DND-41 (cell line): ENCODE results near the gene GPRC5B.
A peak's percentile ranks its signal among the peaks of the same experiment; 100 is the strongest.

Source experiments
- ATAC-seq: fragments of 200-7000 bp; cut with Tn5 transposase; 3 replicates; pipeline ENCODE4 v1.9.1; 2021; ENCODE audit warnings: low read depth; ENCODE audit not compliant: insufficient read depth
- DNase-seq: peaks from one replicate; pipeline ENCODE4 v3.0.0-alpha.2; 2020
- H2AFZ ChIP-seq: 2 replicates; pipeline ENCODE4 v1.6.0; 2012; ENCODE audit warnings: low read depth, low read length
- H3K27ac ChIP-seq: 2 replicates; pipeline ENCODE4 v1.5.1; 2012; ENCODE audit warnings: low read length, inconsistent platforms
- H3K27me3 ChIP-seq: fragments of 200-600 bp; sonication (generic); 2 replicates; pipeline ENCODE4 v1.6.0; 2012; ENCODE audit warnings: low read length, mild to moderate bottlenecking, inconsistent platforms; ENCODE audit not compliant: insufficient read depth, poor library complexity
- H3K36me3 ChIP-seq: 2 replicates; pipeline ENCODE4 v1.5.1; 2012; ENCODE audit warnings: low read length, inconsistent platforms; ENCODE audit not compliant: insufficient read depth
- H3K4me1 ChIP-seq: 2 replicates; pipeline ENCODE4 v1.5.1; 2012; ENCODE audit warnings: mild to moderate bottlenecking, low read length; ENCODE audit not compliant: insufficient read depth
- H3K4me2 ChIP-seq: 2 replicates; pipeline ENCODE4 v1.6.0; 2012; ENCODE audit warnings: mild to moderate bottlenecking, moderate library complexity, low read length, inconsistent platforms; ENCODE audit not compliant: insufficient read depth
- H3K4me3 ChIP-seq, 2 experiments: fragments of 200-600 bp in 1 of 2; shearing (Covaris generic) in 1 of 2; 2 replicates each; pipeline ENCODE4 v1.5.1; 2012 to 2016; ENCODE audit warnings: inconsistent platforms in 2 of 2, low read length in 2 of 2, mild to moderate bottlenecking in 2 of 2, low read depth in 1 of 2, moderate library complexity in 1 of 2
- H3K79me2 ChIP-seq: 2 replicates; pipeline ENCODE4 v1.6.0; 2012; ENCODE audit warnings: low read length, inconsistent platforms; ENCODE audit not compliant: insufficient read depth
- H3K9ac ChIP-seq: 2 replicates; pipeline ENCODE4 v1.6.0; 2012; ENCODE audit warnings: low read depth, mild to moderate bottlenecking, inconsistent platforms, low read length, moderate library complexity
- H3K9me3 ChIP-seq: 2 replicates; pipeline ENCODE4 v1.5.1; 2012; ENCODE audit warnings: low read length, moderate library complexity, mild to moderate bottlenecking, inconsistent platforms; ENCODE audit not compliant: insufficient read depth, severe bottlenecking
- H4K20me1 ChIP-seq: 2 replicates; pipeline ENCODE4 v1.6.0; 2012; ENCODE audit warnings: low read length; ENCODE audit not compliant: insufficient read depth
- CTCF ChIP-seq: IDR thresholded peaks from 2 replicates; pipeline ENCODE4 v1.5.1; 2012; ENCODE audit warnings: borderline replicate concordance, low read length, moderate library complexity, mild to moderate bottlenecking; ENCODE audit not compliant: poor library complexity, severe bottlenecking; ENCODE audit errors: extremely low read depth
- EZH2 ChIP-seq: IDR thresholded peaks from 3 replicates; pipeline ENCODE4 v1.6.1; 2012; ENCODE audit warnings: borderline replicate concordance, low read depth, mild to moderate bottlenecking, moderate library complexity, low read length, inconsistent platforms; ENCODE audit not compliant: severe bottlenecking

Gene GPRC5B

GRCh38 chr16:19809121-19809635, 75.5 kb downstream of the GPRC5B start:
- Histone ChIP-seq H2AFZ (no peak overlapping the region), H3K4me3 (no peak overlapping the region), H3K4me2 (no peak overlapping the region), H4K20me1 (no peaks in the 10 kb centered on the region), H3K9ac (no peak overlapping the region), H3K4me1 (peaks cover 16% of the 10 kb centered on the region), H3K9me3 (peaks cover 11% of the 10 kb centered on the region), H3K27ac (no peak overlapping the region), H3K79me2 (no peaks in the 10 kb centered on the region), H3K27me3 (no peaks in the 10 kb centered on the region), H3K36me3 (no peaks in the 10 kb centered on the region)
- ATAC-seq (no peak), DNase-seq (peak; percentile 13)
- TF ChIP-seq CTCF, result no peak
- no peak for TF ChIP-seq EZH2

GRCh38 chr16:19808061-19808641, 76.5 kb downstream of the GPRC5B start:
- no peak overlapping the region for H3K4me2 ChIP-seq

More at GRCh38 chr16:19808061-19808641, 76.5 kb downstream of the GPRC5B start:
- Histone ChIP-seq H3K9me3 (peaks cover 11% of the 10 kb centered on the region), H3K79me2 (no peaks in the 10 kb centered on the region), H2AFZ (no peak overlapping the region), H3K36me3 (no peaks in the 10 kb centered on the region), H3K4me1 (peaks cover 23% of the 10 kb centered on the region), H4K20me1 (no peaks in the 10 kb centered on the region), H3K9ac (no peak overlapping the region), H3K4me3 (no peak overlapping the region), H3K27ac (no peak overlapping the region), H3K27me3 (no peaks in the 10 kb centered on the region)
- DNase-seq, result no peak
- TF ChIP-seq CTCF (no peak), EZH2 (no peak)
- no peak for ATAC-seq
